ENCODE data around the gene RANBP3.

The RANBP3 gene

DNA sequence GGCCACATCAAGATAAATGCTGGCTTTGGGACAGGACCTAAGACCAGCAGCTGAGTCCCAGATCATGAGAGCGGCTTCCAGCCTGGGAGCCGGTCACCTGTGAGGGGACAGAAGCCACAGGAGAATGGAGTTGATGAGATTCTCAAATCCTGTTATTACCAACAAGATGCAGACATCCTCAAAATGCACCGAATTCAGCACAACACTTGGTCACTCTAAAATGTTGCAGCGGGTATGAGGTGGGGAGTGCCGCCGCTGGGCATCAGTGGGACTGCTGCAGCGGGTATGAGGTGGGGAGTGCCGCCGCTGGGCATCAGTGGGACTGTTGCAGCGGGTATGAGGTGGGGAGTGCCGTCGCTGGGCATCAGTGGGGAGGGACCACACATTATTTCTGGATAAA lies 21.2 kb downstream of the RANBP3 start:
- Histone ChIP-seq H3K4me3 (replicated peaks; ENCODE audit: low read depth, low read length) (no peak overlapping the region), H3K36me3 (ENCODE audit: control insufficient read depth, insufficient read depth, low read length) (peaks cover 2% of the 10 kb centered on the region), H3K27me3 (replicated peaks; ENCODE audit: control insufficient read depth, insufficient read depth, low read length) (no peaks in the 10 kb centered on the region)
- DNase-seq (ENCODE audit: extremely low read depth, insufficient read length), result no peak
- TF ChIP-seq, protein P1, sequence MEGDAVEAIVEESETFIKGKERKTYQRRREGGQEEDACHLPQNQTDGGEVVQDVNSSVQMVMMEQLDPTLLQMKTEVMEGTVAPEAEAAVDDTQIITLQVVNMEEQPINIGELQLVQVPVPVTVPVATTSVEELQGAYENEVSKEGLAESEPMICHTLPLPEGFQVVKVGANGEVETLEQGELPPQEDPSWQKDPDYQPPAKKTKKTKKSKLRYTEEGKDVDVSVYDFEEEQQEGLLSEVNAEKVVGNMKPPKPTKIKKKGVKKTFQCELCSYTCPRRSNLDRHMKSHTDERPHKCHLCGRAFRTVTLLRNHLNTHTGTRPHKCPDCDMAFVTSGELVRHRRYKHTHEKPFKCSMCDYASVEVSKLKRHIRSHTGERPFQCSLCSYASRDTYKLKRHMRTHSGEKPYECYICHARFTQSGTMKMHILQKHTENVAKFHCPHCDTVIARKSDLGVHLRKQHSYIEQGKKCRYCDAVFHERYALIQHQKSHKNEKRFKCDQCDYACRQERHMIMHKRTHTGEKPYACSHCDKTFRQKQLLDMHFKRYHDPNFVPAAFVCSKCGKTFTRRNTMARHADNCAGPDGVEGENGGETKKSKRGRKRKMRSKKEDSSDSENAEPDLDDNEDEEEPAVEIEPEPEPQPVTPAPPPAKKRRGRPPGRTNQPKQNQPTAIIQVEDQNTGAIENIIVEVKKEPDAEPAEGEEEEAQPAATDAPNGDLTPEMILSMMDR (IDR thresholded peaks at IDR 0.05; ENCODE audit: insufficient read depth, low read length, poor library complexity, severe bottlenecking), result no peak

DNA sequence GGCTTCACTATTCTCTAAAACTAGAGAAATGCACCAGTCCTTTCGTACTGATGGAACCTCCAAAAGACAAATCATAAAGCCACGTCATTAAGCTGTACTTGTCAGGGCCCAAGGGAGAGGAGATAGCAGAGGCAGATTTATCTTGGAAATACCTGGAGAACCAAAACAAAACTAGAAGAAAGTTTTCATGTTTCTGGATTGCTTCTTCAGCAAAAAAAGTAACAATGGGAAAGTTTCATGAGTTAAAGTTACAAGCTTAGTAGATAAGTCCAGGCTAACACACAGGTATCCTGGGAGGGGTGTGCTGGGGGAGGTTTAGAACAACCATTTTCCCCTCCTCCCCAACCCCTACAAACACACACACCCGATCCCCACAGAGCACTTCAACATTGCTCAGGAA lies 21.6 kb downstream of the RANBP3 start:
- Histone ChIP-seq H3K4me3 (replicated peaks; ENCODE audit: low read depth, low read length) (no peak overlapping the region), H3K27me3 (replicated peaks; ENCODE audit: control insufficient read depth, insufficient read depth, low read length) (no peaks in the 10 kb centered on the region), H3K36me3 (ENCODE audit: control insufficient read depth, insufficient read depth, low read length) (peaks cover 2% of the 10 kb centered on the region)
- no peak for DNase-seq (ENCODE audit: extremely low read depth, insufficient read length)
- TF ChIP-seq, protein P1 (IDR thresholded peaks at IDR 0.05; ENCODE audit: insufficient read depth, low read length, poor library complexity, severe bottlenecking), result no peak

- no peaks in the 10 kb centered on the region for H3K27me3 ChIP-seq (replicated peaks; ENCODE audit: control insufficient read depth, insufficient read depth, low read length)
- TF ChIP-seq, protein P1 (IDR thresholded peaks at IDR 0.05; ENCODE audit: insufficient read depth, low read length, poor library complexity, severe bottlenecking), result no peak
- peaks cover 2% of the 10 kb centered on the region for H3K36me3 ChIP-seq (ENCODE audit: control insufficient read depth, insufficient read depth, low read length)
- no peak for DNase-seq (ENCODE audit: extremely low read depth, insufficient read length)
- H3K4me3 ChIP-seq (replicated peaks; ENCODE audit: low read depth, low read length), result no peak overlapping the region
These were observed 22.4 kb downstream of the RANBP3 start for GRCh38 chr19:5955636-5955935.

- no peak for DNase-seq (ENCODE audit: extremely low read depth, insufficient read length)
- TF ChIP-seq, protein P1 (IDR thresholded peaks at IDR 0.05; ENCODE audit: insufficient read depth, low read length, poor library complexity, severe bottlenecking), result no peak
These were observed 23.6 kb downstream of the RANBP3 start for GRCh38 chr19:5954293-5954692.

DNA sequence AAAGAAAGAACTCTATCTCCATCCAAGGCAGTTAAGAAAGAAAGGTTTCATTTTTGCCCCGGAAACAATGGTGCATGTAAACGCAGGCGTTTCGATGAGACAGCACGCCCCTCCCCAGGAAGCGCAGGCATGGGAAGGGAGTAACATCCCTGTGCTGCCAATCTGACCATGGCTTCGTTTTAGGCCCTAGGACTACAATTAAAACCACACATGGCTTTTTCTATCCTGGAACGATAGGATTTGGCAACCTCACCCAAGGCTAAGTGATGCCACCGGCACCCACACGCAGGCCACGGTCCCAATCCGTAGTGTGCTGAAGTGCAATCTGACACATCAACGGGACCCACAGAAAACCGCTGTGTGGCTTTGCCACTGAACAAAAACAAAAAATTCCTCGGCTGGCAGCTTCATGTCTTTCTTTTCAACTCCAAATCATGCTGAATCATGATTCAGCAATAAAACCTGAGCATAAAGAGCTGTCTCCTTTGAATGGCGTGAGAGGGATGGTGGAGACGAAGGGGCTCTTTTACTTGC lies 24.2 kb downstream of the RANBP3 start:
- no peak for DNase-seq (ENCODE audit: extremely low read depth, insufficient read length)
- no peaks in the 10 kb centered on the region for H3K27me3 ChIP-seq (replicated peaks; ENCODE audit: control insufficient read depth, insufficient read depth, low read length)
- peaks cover 2% of the 10 kb centered on the region; the same call in 1 of the 2 replicates for H3K36me3 ChIP-seq (ENCODE audit: control insufficient read depth, insufficient read depth, low read length)
- TF ChIP-seq, protein P1 (IDR thresholded peaks at IDR 0.05; ENCODE audit: insufficient read depth, low read length, poor library complexity, severe bottlenecking), result no peak
- H3K4me3 ChIP-seq (replicated peaks; ENCODE audit: low read depth, low read length), result no peak overlapping the region

More at GRCh38 chr19:5954293-5954692, 23.6 kb downstream of the RANBP3 start:
- no peak overlapping the region for H3K4me3 ChIP-seq (replicated peaks; ENCODE audit: low read depth, low read length)
- no peaks in the 10 kb centered on the region for H3K27me3 ChIP-seq (replicated peaks; ENCODE audit: control insufficient read depth, insufficient read depth, low read length)
- H3K36me3 ChIP-seq (ENCODE audit: control insufficient read depth, insufficient read depth, low read length), result peaks cover 2% of the 10 kb centered on the region; the same call in 1 of the 2 replicates

- TF ChIP-seq, protein P1 (IDR thresholded peaks at IDR 0.05; ENCODE audit: insufficient read depth, low read length, poor library complexity, severe bottlenecking), result no peak
- no peak for DNase-seq (ENCODE audit: extremely low read depth, insufficient read length)
These were observed 24.8 kb downstream of the RANBP3 start for GRCh38 chr19:5953030-5953589.

More at GRCh38 chr19:5953030-5953589, 24.8 kb downstream of the RANBP3 start:
- Histone ChIP-seq H3K27me3 (replicated peaks; ENCODE audit: control insufficient read depth, insufficient read depth, low read length) (no peaks in the 10 kb centered on the region), H3K36me3 (ENCODE audit: control insufficient read depth, insufficient read depth, low read length) (peaks cover 2% of the 10 kb centered on the region; the same call in 1 of the 2 replicates), H3K4me3 (replicated peaks; ENCODE audit: low read depth, low read length) (no peak overlapping the region)
